GM20000 (cell line): ENCODE results near the gene DSG3.
"Not testable (repeated sequence)": the region's sequence is repeated elsewhere in the genome, so short reads cannot be mapped to it uniquely, and the experiment has no call there.

Source experiments
- DNase-seq: peaks from one replicate; pipeline ENCODE4 v3.0.0; 2012; ENCODE audit warnings: low spot score
- TF ChIP-seq, protein P1 (sequence below): IDR thresholded peaks from 2 replicates; pipeline ENCODE4 v1.5.1; 2012; ENCODE audit warnings: mild to moderate bottlenecking, control low read depth; ENCODE audit errors: extremely low read depth, missing control alignments

The DSG3 gene

DNA sequence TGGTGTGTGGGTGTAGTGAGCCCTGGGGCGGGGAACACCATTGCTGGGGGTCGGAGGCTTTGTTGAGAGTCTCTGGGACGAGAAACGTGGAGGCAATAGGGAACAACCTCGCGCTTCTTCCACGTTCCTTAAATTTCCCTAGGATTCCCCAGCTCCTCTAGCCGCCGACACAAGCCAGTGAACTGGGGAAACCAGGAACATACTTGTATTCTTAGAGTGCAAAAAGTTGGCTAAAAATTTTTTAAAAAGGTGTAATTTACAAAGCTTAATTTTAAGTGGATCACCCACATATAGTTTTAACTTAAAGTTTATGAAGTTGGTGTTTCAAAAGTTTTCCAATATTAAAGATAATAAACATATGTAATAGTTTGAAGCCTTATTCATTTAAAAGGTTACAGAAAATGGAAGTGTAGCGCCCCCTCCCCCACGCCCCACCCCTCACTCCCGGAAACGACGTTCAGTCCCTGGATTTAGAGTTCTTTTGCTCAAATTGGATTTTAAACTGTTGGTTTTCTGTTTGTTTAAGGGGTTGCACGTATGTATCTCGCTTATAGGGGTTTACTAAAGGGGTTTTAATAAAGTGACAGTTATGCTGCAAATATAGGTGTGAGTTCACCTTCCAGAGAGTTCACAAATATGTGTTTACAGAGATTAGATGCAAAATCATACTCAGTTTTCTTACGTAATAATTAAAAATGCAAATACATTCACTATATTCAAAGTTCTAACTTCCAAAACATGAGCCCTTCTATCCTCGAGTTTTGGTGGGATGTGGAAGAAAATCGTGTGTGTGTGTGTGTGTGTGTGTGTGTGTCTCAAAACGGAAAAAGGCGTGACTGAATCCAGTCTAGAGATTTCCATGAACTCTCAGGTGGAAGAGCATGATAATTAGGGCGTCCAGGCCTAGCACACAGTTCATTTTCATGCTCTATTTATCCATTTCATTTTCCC lies 51.3 kb downstream of the DSG3 start:
- TF ChIP-seq, protein P1, sequence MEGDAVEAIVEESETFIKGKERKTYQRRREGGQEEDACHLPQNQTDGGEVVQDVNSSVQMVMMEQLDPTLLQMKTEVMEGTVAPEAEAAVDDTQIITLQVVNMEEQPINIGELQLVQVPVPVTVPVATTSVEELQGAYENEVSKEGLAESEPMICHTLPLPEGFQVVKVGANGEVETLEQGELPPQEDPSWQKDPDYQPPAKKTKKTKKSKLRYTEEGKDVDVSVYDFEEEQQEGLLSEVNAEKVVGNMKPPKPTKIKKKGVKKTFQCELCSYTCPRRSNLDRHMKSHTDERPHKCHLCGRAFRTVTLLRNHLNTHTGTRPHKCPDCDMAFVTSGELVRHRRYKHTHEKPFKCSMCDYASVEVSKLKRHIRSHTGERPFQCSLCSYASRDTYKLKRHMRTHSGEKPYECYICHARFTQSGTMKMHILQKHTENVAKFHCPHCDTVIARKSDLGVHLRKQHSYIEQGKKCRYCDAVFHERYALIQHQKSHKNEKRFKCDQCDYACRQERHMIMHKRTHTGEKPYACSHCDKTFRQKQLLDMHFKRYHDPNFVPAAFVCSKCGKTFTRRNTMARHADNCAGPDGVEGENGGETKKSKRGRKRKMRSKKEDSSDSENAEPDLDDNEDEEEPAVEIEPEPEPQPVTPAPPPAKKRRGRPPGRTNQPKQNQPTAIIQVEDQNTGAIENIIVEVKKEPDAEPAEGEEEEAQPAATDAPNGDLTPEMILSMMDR: no peak
- DNase-seq: peak; percentile 27

- DNase-seq: peak; percentile 76
- TF ChIP-seq, protein P1: no peak
Measured at GRCh38 chr18:31500051-31500688, 52.6 kb downstream of the DSG3 start.

DNA sequence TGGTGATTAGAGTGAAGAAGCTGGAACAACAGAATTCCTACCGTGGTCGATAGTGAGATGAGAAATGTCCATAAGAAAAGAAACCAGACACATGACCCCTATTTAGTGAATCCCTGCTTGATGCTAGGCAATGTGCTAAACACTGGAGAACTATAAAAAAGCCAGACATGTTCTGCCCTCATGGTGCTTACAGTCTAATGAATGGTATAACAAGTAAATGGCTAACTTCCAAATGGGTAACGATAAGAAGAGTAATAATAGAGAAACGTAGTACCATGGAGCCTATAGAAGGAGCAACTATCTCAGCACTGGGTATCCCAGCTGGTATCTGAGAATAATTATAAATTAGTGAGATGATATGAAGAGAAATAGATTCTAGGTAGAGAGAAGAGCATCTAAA lies 55.5 kb downstream of the DSG3 start:
- DNase-seq: no peak
- TF ChIP-seq, protein P1: no peak

DNA sequence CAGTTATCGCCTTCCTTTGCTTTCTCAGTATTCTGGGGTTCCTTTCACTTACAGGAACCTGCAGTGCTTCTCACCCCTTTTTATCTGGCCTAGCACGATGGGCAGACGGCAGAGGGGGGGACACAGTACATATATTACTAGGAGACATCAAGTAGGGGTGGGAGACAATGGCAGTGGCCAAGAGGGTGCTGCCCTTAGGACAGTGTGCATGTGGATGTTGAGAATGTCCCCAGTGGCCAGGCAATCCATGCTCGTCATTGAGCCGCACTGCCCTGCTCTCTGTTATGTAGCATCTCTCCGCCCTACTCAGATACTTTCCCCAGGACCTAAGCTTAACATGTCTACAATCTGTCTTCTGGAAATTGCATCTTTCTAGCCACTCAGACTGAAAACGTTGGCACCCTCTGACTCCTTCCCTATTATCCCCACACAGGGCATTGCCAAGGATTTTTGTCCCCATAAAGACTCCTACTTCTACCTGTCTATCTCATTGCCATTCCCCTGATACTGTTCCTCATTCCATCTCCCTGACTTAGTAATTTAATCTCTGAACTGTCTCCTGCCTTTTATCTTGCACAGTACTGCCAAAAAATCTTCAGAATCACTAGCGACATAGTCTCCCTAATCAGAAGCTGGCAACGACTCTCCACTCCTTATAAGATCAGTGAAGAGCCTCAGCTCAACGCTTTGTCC lies 57.1 kb downstream of the DSG3 start:
- DNase-seq: no peak
- TF ChIP-seq, protein P1: no peak

- TF ChIP-seq, protein P1: no peak
- DNase-seq: no peak
Measured at GRCh38 chr18:31505156-31505555, 57.6 kb downstream of the DSG3 start.

DNA sequence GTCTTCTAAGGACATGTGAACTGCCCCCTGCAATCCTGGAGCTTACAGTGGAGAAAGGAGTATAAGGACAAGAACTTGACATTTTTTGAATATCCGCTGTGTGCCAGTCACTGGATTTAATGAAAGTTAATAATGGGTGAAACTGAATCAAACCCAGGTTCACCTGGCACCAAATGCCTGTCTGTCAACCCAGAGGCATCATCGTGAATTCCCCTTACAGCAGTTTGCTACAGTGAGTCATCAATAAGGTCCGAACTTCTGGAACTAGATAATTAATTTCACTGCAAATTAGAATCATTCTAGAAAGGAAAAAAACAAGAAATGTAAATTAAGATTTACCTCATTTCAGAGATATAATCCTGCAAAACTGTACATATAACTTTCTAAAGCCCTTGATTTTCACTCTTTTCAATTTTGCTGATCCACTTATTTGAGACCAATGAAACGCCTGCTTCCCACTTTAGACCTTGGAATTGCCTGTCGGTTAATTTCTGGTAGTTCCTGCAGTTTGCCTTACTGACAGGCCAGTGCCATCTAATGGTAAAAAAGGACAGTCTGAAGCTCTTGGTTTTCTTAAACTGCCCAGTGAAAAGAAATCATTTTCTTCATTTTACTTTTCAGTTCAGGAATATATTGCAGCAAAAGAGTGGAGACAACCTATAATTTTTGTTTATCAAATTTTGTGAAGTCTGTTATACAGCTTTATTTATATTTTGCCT lies 58.6 kb downstream of the DSG3 start:
- TF ChIP-seq, protein P1: no peak
- no peak for DNase-seq

- not testable (repeated sequence) for DNase-seq
Measured at GRCh38 chr18:31507124-31507523, 59.6 kb downstream of the DSG3 start.
